Gastroesophageal sphincter (tissue), 4 donors: ENCODE results near the gene FIBIN. TPM values are rescaled to one million over a fixed set of nuclear protein-coding genes. Genes with fewer than 3 reads are reported as not detected.

Experiments
- ATAC-seq: fragments of 150-250 bp; one replicate; pipeline ENCODE4 v1.9.1; 2016; ENCODE audit warnings: mild to moderate bottlenecking, moderate library complexity
- H3K27ac ChIP-seq, 4 donors: fragments of 200-600 bp; sonication (generic) in 3 of 4; 1 replicate in 3 of 4; 2 replicates in 1 of 4; pipeline ENCODE4 v1.5.1; 2016 to 2019
- H3K27me3 ChIP-seq: fragments of 200-600 bp; sonication (generic); one replicate; pipeline ENCODE4 v1.5.1; 2019
- H3K36me3 ChIP-seq, 2 donors: fragments of 200-600 bp; sonication (generic); one replicate each; pipeline ENCODE4 v1.5.1; 2019; ENCODE audit warnings: control low read depth in 1 of 2
- H3K4me1 ChIP-seq, 3 donors: fragments of 200-600 bp; sonication (generic); 1 replicate in 2 of 3; 2 replicates in 1 of 3; pipeline ENCODE4 v1.5.1; 2016 to 2019; ENCODE audit warnings: control low read depth in 2 of 3
- H3K4me3 ChIP-seq, 2 donors: fragments of 200-600 bp; sonication (generic); one replicate each; pipeline ENCODE4 v1.5.1; 2019; ENCODE audit warnings: mild to moderate bottlenecking in 1 of 2, moderate library complexity in 1 of 2
- H3K9me3 ChIP-seq, 3 donors: fragments of 200-600 bp; sonication (generic); one replicate each; pipeline ENCODE4 v1.5.1; 2017 to 2019; ENCODE audit warnings: control low read depth in 2 of 3
- CTCF ChIP-seq, 4 experiments: fragments of 200-600 bp in 2 of 4; fragments of 450-650 bp in 2 of 4; sonication (generic) in 1 of 4; IDR thresholded peaks; one replicate each; pipeline ENCODE4 v1.5.1; 2017 to 2019; ENCODE audit warnings: antibody characterized with exemption in 4 of 4, mild to moderate bottlenecking in 2 of 4, moderate library complexity in 2 of 4
- EP300 ChIP-seq: sonication (generic); formaldehyde crosslinking; IDR thresholded peaks from one replicate; pipeline ENCODE4 v1.6.1; 2017; ENCODE audit warnings: antibody characterized with exemption, mild to moderate bottlenecking
- POLR2A ChIP-seq, 2 donors: fragments of 450-650 bp; IDR thresholded peaks; one replicate each; pipeline ENCODE4 v1.6.1; 2017; ENCODE audit warnings: antibody characterized with exemption in 2 of 2, mild to moderate bottlenecking in 2 of 2, moderate library complexity in 1 of 2
- POLR2AphosphoS5 ChIP-seq: sonication (generic); formaldehyde crosslinking; IDR thresholded peaks from one replicate; pipeline ENCODE4 v1.6.1; 2017; ENCODE audit warnings: antibody characterized with exemption
- WGBS, 2 donors: methylation state at CpG; one replicate each; pipeline ENCODE4 v1.1.5; 2018; ENCODE audit warnings: low coverage in 1 of 2; 5-methylcytosine and 5-hydroxymethylcytosine counted together
- total RNA-seq, 4 donors: library from RNA; depleted of rRNA; stranded (reverse); fragments of >200 nt; gene quantifications; one replicate each; pipeline ENCODE4 v1.1.0, GENCODE V29; 2016

FIBIN gene
- total RNA-seq, 4 donors from 2014 or later = 53.2 to 143 (median 105) TPM

- H3K9me3 ChIP-seq = no peaks in the 10 kb centered on the region
- H3K27ac ChIP-seq = no peak overlapping the region
- H3K27me3 ChIP-seq = no peaks in the 10 kb centered on the region
- no peaks in the 10 kb centered on the region for H3K36me3 ChIP-seq
- TF ChIP-seq POLR2A (IDR thresholded peaks at IDR 0.05) (no peak), CTCF (IDR thresholded peaks at IDR 0.05) (no peak), POLR2AphosphoS5 (no peak), EP300 (no peak)
- H3K4me1 ChIP-seq = peaks cover 0 to 6% (median 0%) of the 10 kb centered on the region in 3 donors
- H3K4me3 ChIP-seq = no peak overlapping the region
- WGBS, 2 donors = 85 to 86% methylated on average over 8 of the region's 8 CpGs
- ATAC-seq = no peak
Measured at GRCh38 chr11:27025957-27026733, 32.2 kb downstream of the FIBIN start.

GRCh38 chr11:27028561-27028965 is 34.7 kb downstream of the FIBIN start:
- H3K27me3 ChIP-seq = no peaks in the 10 kb centered on the region
- H3K27ac ChIP-seq = peak overlapping the region in 1 of 4 donors; percentile 29
- peaks cover 0 to 6% (median 0%) of the 10 kb centered on the region in 3 donors for H3K4me1 ChIP-seq
- TF ChIP-seq POLR2A (IDR thresholded peaks at IDR 0.05) (no peak), CTCF (IDR thresholded peaks at IDR 0.05) (no peak), EP300 (no peak), POLR2AphosphoS5 (no peak)
- no peaks in the 10 kb centered on the region for H3K36me3 ChIP-seq
- 18 to 50% methylated on average over 1 of the region's 1 CpG for WGBS, 2 donors
- ATAC-seq = no peak
- no peaks in the 10 kb centered on the region for H3K9me3 ChIP-seq
- H3K4me3 ChIP-seq = no peak overlapping the region

- WGBS, 2 donors = 100% methylated on average over 1 of the region's 1 CpG; no CpG with 5 or more reads in 1 of the 2 donors
- H3K27me3 ChIP-seq = no peaks in the 10 kb centered on the region
- TF ChIP-seq POLR2A (IDR thresholded peaks at IDR 0.05) (no peak), EP300 (no peak), POLR2AphosphoS5 (no peak), CTCF (IDR thresholded peaks at IDR 0.05) (no peak)
- H3K36me3 ChIP-seq = no peaks in the 10 kb centered on the region
- H3K4me3 ChIP-seq = no peak overlapping the region
- peaks cover 0 to 6% (median 0%) of the 10 kb centered on the region in 3 donors for H3K4me1 ChIP-seq
- ATAC-seq = no peak
- no peak overlapping the region for H3K27ac ChIP-seq
- H3K9me3 ChIP-seq = peaks cover 0 to 6% (median 0%) of the 10 kb centered on the region in 3 donors
Measured at GRCh38 chr11:27029966-27030365, 36.1 kb downstream of the FIBIN start.

- Histone ChIP-seq H3K27ac (no peak overlapping the region), H3K27me3 (no peaks in the 10 kb centered on the region), H3K4me1 (peaks cover 0 to 6% (median 0%) of the 10 kb centered on the region in 3 donors), H3K4me3 (no peak overlapping the region), H3K9me3 (peaks cover 0 to 23% (median 0%) of the 10 kb centered on the region in 3 donors), H3K36me3 (no peaks in the 10 kb centered on the region)
- WGBS, 2 donors = 90% methylated on average over 2 of the region's 5 CpGs; no CpG with 5 or more reads in 1 of the 2 donors
- ATAC-seq = no peak
- no peak for TF ChIP-seq EP300
- TF ChIP-seq POLR2A (IDR thresholded peaks at IDR 0.05) = no peak
- no peak for TF ChIP-seq CTCF (IDR thresholded peaks at IDR 0.05)
- TF ChIP-seq POLR2AphosphoS5 = no peak
Measured at GRCh38 chr11:27031754-27032153, 37.8 kb downstream of the FIBIN start.

GRCh38 chr11:27039873-27040272 is 46.0 kb downstream of the FIBIN start:
- Histone ChIP-seq H3K27me3 (no peaks in the 10 kb centered on the region), H3K9me3 (peaks cover 0 to 18% (median 0%) of the 10 kb centered on the region in 3 donors), H3K4me3 (no peak overlapping the region), H3K4me1 (peaks cover 0 to 20% (median 17%) of the 10 kb centered on the region in 3 donors), H3K27ac (no peak overlapping the region), H3K36me3 (no peaks in the 10 kb centered on the region)
- no peak for ATAC-seq
- WGBS, 2 donors = 42 to 75% methylated on average over 2 to 3 of the region's 3 CpGs
- TF ChIP-seq EP300 = no peak
